Gastroesophageal sphincter (tissue), 4 donors: ENCODE results near the gene TIGAR. TPM values are rescaled to one million over a fixed set of nuclear protein-coding genes. Genes with fewer than 3 reads are reported as not detected.

ENCODE experiments used
- ATAC-seq: fragments of 150-250 bp; one replicate; pipeline ENCODE4 v1.9.1; 2016; ENCODE audit warnings: mild to moderate bottlenecking, moderate library complexity
- H3K27ac ChIP-seq, 4 donors: fragments of 200-600 bp; sonication (generic) in 3 of 4; 1 replicate in 3 of 4; 2 replicates in 1 of 4; pipeline ENCODE4 v1.5.1; 2016 to 2019
- H3K27me3 ChIP-seq: fragments of 200-600 bp; sonication (generic); one replicate; pipeline ENCODE4 v1.5.1; 2019
- H3K36me3 ChIP-seq, 2 donors: fragments of 200-600 bp; sonication (generic); one replicate each; pipeline ENCODE4 v1.5.1; 2019; ENCODE audit warnings: control low read depth in 1 of 2
- H3K4me1 ChIP-seq, 3 donors: fragments of 200-600 bp; sonication (generic); 1 replicate in 2 of 3; 2 replicates in 1 of 3; pipeline ENCODE4 v1.5.1; 2016 to 2019; ENCODE audit warnings: control low read depth in 2 of 3
- H3K4me3 ChIP-seq, 2 donors: fragments of 200-600 bp; sonication (generic); one replicate each; pipeline ENCODE4 v1.5.1; 2019; ENCODE audit warnings: mild to moderate bottlenecking in 1 of 2, moderate library complexity in 1 of 2
- H3K9me3 ChIP-seq, 3 donors: fragments of 200-600 bp; sonication (generic); one replicate each; pipeline ENCODE4 v1.5.1; 2017 to 2019; ENCODE audit warnings: control low read depth in 2 of 3
- CTCF ChIP-seq, 4 experiments: fragments of 200-600 bp in 2 of 4; fragments of 450-650 bp in 2 of 4; sonication (generic) in 1 of 4; IDR thresholded peaks; one replicate each; pipeline ENCODE4 v1.5.1; 2017 to 2019; ENCODE audit warnings: antibody characterized with exemption in 4 of 4, mild to moderate bottlenecking in 2 of 4, moderate library complexity in 2 of 4
- EP300 ChIP-seq: sonication (generic); formaldehyde crosslinking; IDR thresholded peaks from one replicate; pipeline ENCODE4 v1.6.1; 2017; ENCODE audit warnings: antibody characterized with exemption, mild to moderate bottlenecking
- POLR2A ChIP-seq, 2 donors: fragments of 450-650 bp; IDR thresholded peaks; one replicate each; pipeline ENCODE4 v1.6.1; 2017; ENCODE audit warnings: antibody characterized with exemption in 2 of 2, mild to moderate bottlenecking in 2 of 2, moderate library complexity in 1 of 2
- POLR2AphosphoS5 ChIP-seq: sonication (generic); formaldehyde crosslinking; IDR thresholded peaks from one replicate; pipeline ENCODE4 v1.6.1; 2017; ENCODE audit warnings: antibody characterized with exemption
- WGBS, 2 donors: methylation state at CpG; one replicate each; pipeline ENCODE4 v1.1.5; 2018; ENCODE audit warnings: low coverage in 1 of 2; 5-methylcytosine and 5-hydroxymethylcytosine counted together
- total RNA-seq, 4 donors: library from RNA; depleted of rRNA; stranded (reverse); fragments of >200 nt; gene quantifications; one replicate each; pipeline ENCODE4 v1.1.0, GENCODE V29; 2016

The TIGAR gene
- total RNA-seq, 4 donors from 2014 or later = 4.6 to 10.5 (median 8.5) TPM

GRCh38 chr12:4302881-4303280 is 18.1 kb upstream of the TIGAR start:
- Histone ChIP-seq H3K36me3 (peaks cover 2 to 62% of the 10 kb centered on the region in 2 donors), H3K4me3 (no peak overlapping the region), H3K9me3 (no peaks in the 10 kb centered on the region), H3K4me1 (peaks cover 0 to 59% (median 4%) of the 10 kb centered on the region in 3 donors), H3K27me3 (no peaks in the 10 kb centered on the region), H3K27ac (peak overlapping the region in 3 of 4 donors; percentile 43 to 61 (median 56))
- TF ChIP-seq EP300 (no peak), POLR2AphosphoS5 (no peak), CTCF (IDR thresholded peaks at IDR 0.05) (no peak), POLR2A (IDR thresholded peaks at IDR 0.05) (no peak)
- ATAC-seq = no peak
- 55 to 64% methylated on average over 5 to 8 of the region's 8 CpGs for WGBS, 2 donors

GRCh38 chr12:4303750-4304149 is 17.3 kb upstream of the TIGAR start:
- Histone ChIP-seq H3K27me3 (no peaks in the 10 kb centered on the region), H3K4me3 (no peak overlapping the region), H3K4me1 (peaks cover 0 to 66% (median 9%) of the 10 kb centered on the region in 3 donors), H3K9me3 (no peaks in the 10 kb centered on the region), H3K36me3 (peaks cover 2 to 55% of the 10 kb centered on the region in 2 donors), H3K27ac (peak overlapping the region in 3 of 4 donors; percentile 7 to 61 (median 56))
- no peak for ATAC-seq
- no peak for TF ChIP-seq POLR2AphosphoS5
- TF ChIP-seq CTCF (IDR thresholded peaks at IDR 0.05) = no peak
- no CpG with 5 or more reads among the region's 3 CpGs for WGBS, 2 donors

- ATAC-seq = peak; percentile 94
- Histone ChIP-seq H3K36me3 (peaks cover 0 to 15% of the 10 kb centered on the region in 2 donors), H3K9me3 (no peaks in the 10 kb centered on the region), H3K27ac (peak overlapping the region in 3 of 4 donors; percentile 18 to 67 (median 24)), H3K4me3 (peak overlapping the region in 1 of 2 donors; percentile 14), H3K27me3 (no peaks in the 10 kb centered on the region), H3K4me1 (peaks cover 0 to 44% (median 9%) of the 10 kb centered on the region in 3 donors)
- WGBS, 2 donors = 10% methylated on average over 18 of the region's 25 CpGs; no CpG with 5 or more reads in 1 of the 2 donors
- peak; percentile 48 to 89 (median 78) for TF ChIP-seq CTCF (IDR thresholded peaks at IDR 0.05)
- no peak for TF ChIP-seq EP300
- no peak for TF ChIP-seq POLR2A (IDR thresholded peaks at IDR 0.05)
- peak; percentile 45 for TF ChIP-seq POLR2AphosphoS5
Measured at GRCh38 chr12:4307593-4308333, 13.2 kb upstream of the TIGAR start.

GRCh38 chr12:4308334-4308950 is 12.6 kb upstream of the TIGAR start:
- H3K27me3 ChIP-seq = no peaks in the 10 kb centered on the region
- H3K4me3 ChIP-seq = no peak overlapping the region
- WGBS, 2 donors = 77 to 88% methylated on average over 6 to 13 of the region's 14 CpGs
- peak overlapping the region in 3 of 4 donors; percentile 18 to 67 (median 24) for H3K27ac ChIP-seq
- no peak for ATAC-seq
- TF ChIP-seq EP300 = no peak
- H3K9me3 ChIP-seq = no peaks in the 10 kb centered on the region
- H3K36me3 ChIP-seq = peaks cover 0 to 10% of the 10 kb centered on the region in 2 donors
- peaks cover 0 to 37% (median 9%) of the 10 kb centered on the region in 3 donors for H3K4me1 ChIP-seq

- ATAC-seq = no peak
- 82 to 86% methylated on average over 3 to 4 of the region's 5 CpGs for WGBS, 2 donors
- Histone ChIP-seq H3K27me3 (no peaks in the 10 kb centered on the region), H3K4me3 (no peak overlapping the region), H3K9me3 (no peaks in the 10 kb centered on the region), H3K27ac (no peak overlapping the region), H3K36me3 (no peaks in the 10 kb centered on the region), H3K4me1 (peaks cover 0 to 17% (median 5%) of the 10 kb centered on the region in 3 donors)
- TF ChIP-seq CTCF (IDR thresholded peaks at IDR 0.05) (no peak), POLR2A (IDR thresholded peaks at IDR 0.05) (no peak), EP300 (no peak)
Measured at GRCh38 chr12:4311776-4312175, 9.2 kb upstream of the TIGAR start.
